Stimulated activated CD8-positive, alpha-beta memory T cell treated with anti-CD3 and anti-CD28 coated beads, Interleukin-12 subunit alpha, Interleukin-12 subunit beta, amount 100 ng/mL, for 1 hour (primary cell): ENCODE measurements around the gene EFNB2.

Experiments
- DNase-seq: peaks from one replicate; pipeline ENCODE4 v3.0.0-alpha.2; 2020; ENCODE audit warnings: low read depth

Gene EFNB2

DNA sequence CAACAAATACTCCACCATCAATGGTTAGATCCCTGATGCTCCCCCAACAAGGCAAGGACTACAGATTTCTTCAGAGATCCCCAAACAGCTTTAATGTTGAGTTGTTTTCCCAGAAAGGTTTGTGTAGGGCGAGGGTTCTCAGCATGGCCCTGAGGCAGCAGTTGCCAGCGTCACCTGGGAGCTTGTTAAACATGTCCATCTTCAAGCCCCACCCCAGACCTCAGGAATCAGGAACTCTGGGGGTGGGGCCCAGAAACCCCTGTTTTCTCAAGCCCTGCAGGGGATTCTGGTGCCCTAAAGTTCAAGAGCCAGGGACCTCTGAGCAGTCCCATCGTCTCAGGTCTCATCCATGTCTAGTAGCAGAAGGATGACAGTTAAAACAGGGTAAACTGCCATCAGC lies 9.6 kb downstream of the EFNB2 start:
- DNase-seq: no peak

DNA sequence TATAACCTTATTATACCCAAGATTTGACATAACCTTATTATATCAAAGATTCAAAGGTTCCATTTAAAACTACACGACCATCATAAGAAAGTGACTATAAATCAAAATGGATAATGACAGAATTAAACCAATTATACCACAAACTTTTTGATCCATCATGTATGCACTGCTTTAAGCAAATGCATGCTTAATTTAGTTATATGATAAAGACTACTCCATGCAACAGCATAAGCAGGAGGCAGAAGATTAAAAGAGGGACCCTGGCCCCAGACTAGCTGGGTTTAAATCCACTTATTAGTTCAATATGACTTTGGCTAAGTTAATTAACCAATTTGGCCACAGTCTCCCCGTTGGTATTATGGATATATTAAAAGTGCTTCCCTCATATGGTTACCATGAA lies 11.4 kb downstream of the EFNB2 start:
- DNase-seq: no peak

DNA sequence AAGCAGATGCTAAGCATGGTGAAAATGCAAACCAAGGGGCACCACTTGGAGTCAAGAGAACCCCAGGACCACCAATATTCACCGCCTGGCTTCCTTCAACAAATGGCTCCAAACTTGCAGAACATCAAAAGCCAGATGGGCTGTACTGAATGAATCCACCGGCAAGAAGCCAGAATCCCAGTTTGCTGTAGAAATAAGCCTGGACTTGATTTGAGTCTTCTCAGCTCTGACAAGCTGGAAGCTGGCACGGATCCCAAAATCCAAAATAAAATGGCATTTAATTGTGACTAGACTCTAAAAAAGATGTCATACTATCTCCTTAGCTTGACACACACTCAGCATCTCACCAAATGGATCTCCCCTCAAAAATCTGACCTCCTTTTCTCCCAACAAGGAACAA lies 11.9 kb downstream of the EFNB2 start:
- DNase-seq: no peak

DNA sequence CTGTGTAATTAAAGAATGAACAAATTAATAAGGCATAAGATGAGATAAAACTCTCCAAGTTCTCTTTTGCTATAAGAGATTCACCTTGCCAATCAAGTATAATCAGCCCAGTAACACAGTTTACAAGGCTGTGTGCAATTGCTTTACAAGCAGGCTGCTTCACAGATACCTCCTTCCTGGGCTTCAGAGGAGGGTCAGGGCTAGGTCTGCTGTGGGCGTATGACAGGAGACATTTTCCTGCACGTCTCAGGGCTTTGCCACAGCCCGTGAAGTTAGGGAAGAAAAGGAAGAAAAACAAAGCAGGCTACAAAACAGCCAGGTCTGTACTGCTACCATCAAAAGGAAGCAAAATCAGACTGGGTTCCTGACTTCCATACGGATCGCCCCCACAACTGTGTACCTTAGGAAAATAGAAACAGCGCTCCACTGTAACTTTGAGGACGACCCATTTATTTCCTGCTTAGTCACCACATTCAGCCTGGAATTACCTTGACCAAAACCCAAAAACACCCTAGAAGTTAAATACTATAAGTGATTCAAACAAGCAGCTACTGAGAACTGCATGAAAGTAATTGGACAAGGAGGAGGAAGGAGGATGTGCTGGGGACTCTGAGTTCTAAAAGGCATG lies 12.4 kb downstream of the EFNB2 start:
- no peak for DNase-seq

DNA sequence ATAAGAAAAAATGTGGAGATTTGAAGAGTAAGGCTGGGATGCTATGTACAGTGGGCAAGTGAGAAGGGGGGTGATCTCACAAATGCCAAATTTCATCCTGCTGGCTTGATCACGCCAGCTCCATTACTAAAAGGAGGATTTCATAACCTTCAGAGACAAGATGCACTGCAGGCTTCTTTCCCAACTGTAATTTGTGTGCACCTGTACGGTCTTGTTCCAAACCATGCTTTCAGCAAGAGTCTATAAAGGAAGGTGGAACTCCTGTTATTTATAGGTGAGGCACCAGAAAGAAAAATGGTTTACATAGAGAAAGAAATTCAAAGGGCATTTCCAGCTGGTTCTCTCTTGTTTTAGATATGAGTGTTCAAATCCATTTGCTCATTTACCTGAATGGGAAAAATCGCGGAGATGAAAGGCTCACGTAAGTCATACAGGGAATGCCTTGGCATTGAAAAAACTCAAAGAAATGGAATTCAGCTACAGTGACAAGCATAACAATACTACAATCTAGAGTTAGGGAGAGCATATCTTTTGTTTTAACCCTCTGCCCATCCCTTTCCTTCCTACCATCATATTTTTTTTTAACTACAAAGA lies 13.3 kb downstream of the EFNB2 start:
- DNase-seq: no peak

DNA sequence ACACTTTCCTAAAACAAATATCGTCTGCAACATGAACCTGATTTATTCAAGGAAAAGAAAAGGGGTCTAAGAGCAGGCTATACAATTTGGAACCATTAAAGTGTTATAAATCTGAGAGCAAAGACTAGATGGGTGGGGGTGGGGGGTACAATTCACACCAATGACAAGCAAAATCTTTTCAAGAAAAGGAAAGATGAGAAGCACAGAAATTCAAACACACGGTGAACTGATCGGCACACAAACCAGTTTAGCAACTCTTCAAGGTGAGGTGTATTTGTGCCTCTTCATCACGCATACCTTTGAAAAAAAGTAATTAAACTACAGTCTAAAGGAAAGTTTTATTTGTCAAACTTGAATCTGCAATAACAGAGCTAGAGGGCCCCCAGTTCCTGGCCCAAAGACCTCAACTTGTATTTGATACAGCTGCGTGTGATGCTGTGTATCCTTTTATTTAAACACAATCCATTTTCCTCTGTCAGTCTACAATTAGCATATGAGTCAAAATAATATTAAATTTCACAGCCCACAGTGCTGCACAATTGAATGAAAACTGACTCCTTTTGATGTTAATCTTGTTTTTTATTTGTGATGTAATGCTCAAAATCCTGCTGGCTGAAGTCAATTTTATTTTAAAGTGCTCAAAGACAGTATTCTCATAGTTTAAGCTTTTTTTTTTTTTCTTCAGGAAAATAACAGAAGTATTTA lies 14.2 kb downstream of the EFNB2 start:
- DNase-seq: no peak

DNA sequence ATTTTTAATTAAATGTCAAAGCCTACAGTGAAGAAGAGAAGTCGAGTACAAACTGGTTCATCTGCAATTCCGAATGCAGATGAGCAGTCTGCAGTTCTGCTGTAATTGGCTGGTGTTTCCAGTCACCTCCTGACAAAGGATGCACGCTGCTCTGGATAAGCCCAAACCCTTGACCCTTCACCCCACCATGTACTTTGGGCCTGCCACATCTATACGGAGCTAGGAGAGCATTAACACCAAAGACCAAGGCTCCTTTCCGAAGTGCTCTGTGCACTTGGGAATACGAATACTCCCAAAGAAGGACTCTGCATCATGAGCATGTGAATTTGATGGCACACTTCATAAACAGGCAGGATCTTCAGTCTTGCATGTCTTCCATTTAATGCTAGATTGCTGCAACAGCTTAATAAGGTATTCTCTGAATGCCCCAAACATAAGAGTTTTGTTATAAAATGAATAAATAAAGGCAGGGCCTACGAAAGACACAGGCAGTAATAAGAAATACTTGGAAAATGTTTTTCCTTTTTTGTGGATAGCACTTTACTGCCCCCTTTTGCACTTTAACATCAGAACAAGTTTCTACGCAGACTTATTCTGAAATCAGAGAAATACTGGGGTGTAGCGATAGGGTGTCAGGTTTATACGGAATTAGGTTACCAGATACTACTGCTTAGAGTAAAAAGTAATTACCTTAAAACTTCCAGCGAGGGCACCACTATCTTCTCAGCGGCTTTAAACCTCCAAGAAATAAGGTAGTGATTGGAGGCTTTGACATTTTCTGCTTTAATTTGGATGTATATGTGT lies 15.0 kb downstream of the EFNB2 start:
- DNase-seq: no peak

DNA sequence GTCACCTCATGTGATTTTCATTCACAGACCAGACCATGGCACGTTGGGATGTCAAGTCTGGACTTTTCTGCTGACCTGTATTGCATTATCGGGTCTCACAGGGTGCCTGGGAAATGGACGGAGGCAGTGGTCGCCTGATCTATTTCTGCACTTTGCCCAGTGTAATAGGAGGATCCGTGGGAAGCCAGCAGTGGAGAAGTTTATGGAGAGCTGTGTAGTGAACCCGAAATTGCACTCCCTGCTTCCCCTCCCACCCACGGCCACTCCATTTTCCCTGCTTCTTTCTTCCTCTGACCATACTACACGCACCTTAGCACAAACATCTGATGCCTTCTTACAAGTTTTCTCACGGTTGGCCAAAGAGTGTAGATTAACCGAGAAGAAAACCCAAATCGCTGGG lies 16.9 kb downstream of the EFNB2 start:
- DNase-seq: no peak

DNA sequence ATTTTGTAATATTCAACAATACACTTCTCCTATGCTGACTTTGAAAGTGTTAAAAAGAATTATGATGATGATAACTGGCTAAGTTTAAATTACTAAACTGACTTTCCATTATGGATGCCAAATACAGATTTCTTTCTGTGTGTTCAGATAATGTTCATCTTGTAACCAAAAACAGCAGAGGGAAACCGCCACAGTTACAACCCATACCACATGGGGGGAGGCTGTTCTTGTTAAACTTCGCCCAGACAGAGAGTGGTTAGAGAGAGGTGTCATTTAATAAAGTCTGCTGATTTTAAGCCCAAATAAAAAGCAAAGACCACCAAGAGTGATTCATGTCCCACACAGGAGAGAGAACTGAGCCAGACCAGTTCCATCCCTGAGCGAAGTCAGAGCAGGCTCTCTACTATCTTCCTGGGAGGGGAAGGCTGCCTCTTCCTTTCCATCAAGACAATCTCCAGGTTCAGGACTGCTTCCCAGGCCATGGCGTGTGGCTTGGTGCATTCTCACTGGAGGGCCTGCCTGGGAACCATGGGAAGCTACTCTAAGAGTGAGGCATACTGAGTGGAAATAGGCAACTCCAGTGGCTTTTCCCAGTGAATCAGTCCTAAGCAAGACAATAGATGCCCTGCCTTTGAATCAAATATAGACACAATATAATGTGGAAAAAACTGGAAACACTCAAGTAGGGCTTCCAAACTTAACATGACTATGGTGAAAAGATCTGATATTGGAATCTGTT lies 18.2 kb downstream of the EFNB2 start:
- DNase-seq: no peak

DNA sequence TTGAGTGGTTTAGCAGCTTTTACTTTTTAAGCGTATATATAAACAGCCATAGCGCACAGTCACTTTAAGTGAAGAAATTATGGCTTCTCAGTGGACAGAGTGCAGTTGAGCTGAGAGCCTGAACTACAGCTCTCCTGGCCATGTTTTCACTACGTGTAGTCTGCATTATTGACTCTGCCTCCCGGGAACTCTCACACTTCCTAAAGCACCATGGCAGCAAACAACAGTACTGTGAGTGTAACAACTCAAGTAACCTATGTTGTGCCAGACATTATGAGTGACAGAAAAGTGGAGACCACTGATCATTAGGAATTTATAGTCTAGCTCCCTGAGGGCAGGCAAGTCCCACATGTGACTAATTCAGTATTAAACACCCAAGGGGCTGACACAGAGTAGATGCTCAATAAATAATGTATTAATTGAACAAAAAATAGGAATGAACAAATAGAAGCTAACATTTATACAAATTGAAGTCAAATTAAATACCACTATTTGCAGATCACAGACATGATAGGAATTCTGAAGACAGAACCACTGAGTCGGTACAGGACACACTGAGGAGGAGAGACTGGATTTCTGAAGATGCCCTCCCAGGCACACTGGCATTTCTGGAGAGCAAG lies 19.7 kb downstream of the EFNB2 start:
- no peak for DNase-seq

DNA sequence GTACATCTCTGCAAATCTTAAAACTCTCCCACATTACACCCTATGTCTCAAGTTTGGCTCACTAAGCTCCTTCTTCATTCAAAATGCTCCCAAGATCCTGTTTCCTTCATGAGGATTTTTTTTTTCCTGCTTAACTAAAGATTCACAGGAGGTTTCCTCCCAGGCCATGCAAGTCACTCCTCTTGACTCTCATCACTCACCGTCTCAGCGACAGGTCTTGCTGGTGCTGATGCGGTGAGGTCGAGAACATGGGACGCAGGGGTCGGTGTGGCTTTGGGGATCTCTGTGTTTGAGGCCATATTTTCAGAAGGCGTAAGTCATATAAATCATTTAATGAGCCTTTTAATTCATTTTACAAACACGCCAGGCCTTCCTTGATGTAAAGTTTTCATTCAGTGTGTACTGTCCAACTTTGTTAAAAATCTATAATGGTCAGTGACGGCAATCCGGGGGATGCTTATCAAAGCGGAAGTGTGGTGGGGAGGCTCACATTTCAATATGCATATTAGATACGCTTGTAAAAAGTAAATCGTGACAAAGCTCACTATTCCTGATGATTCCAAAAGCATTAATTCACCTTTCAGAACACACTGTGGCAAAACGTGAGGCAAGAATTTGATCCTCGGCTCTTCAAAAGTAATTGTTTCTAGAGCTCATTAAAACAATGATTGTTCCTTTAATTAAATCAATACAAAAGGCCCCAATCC lies 20.4 kb downstream of the EFNB2 start:
- DNase-seq: no peak

DNA sequence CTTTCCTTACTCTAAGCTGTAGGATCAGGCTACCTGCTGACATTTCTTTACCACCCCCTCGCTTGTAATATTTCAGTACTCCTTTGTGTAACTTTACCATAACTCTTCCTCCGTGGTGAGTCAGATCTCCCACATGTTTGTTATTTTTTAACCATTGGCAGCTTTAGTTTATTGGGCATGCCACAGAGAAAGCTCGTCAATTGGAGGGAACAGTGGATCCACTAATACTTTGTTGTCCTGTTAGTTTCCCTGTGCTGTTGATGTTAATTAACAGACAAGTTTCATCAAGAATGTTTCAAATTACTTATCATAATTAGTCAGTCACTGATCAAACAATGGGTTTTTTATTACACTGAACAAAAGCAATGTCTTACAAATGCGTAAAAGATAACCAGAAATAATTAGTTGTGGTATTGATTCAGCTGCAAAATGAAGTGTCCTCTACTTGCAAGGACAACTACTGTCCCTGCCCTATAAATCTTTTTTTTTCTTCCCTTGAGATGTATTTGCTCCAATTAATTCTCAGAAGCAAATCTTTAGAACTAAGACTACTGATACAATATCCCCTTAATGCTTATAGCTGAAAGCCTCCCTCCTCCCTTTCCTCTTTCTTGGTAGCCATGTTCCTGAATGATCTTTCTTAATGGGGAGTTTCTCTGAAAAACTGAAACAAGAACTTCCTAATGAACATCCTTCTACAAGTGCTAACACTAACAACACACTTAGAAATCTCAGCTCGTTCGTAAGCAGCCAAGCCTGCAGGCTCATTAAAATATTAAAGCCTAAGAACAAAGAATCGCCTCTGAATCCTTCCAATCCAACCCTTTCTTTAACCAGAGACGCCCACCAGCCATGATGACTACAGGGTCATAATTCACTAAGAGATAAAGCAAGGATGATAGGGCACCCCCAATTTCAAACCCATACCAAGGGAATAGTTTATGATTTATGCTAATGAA lies 22.2 kb downstream of the EFNB2 start:
- DNase-seq: no peak

DNA sequence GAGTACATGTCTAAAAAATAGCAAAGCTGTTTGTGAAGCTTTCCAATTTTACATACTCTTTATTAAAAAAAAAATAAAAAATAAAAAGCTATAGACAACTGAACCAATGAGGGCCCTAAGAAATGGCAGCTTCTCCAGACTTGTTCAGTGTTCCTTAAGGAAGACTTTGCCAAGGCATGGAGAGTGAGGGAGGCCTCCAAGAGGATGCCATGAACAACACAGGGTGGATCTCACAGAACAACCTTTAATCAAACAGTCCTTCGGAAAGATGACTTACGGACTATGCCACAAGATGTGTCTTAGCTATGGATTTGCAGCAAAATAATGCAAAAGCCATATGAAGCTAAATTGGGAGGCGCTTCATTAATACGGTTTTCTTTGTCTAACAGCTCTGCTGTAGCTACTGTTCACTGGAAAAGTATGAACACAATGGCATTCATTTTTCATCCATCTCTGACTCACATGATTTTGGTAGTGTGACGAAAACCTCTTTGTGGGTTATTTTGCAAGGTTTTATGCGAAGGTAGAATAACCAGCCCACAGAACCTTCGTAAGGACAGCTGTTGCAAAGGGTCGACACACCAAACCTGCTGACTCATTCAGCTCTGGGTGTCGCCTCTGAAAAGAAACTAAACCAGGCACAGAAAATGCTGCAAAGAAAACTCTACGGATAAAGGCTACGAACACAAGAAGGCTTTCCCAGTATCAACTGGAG lies 27.7 kb downstream of the EFNB2 start:
- no peak for DNase-seq

DNA sequence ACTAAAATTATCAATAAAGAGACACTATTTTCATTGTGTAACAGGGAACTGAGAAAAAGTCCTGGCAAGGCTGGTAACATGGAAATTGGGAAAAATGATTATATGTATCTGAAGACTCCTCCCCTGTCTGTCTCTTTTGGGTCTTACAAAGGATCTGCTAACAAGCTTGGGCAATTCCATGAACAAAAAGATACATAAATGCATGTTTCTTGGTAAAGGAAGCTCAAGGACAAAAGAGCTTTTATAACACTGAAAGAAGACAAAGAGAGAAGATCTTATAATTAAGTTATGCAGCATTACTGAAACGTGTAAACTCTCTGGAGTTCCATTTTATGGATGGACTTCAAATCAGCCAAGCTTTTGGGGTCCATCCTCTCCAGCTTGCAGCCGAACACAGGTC lies 29.2 kb downstream of the EFNB2 start:
- DNase-seq: no peak

DNA sequence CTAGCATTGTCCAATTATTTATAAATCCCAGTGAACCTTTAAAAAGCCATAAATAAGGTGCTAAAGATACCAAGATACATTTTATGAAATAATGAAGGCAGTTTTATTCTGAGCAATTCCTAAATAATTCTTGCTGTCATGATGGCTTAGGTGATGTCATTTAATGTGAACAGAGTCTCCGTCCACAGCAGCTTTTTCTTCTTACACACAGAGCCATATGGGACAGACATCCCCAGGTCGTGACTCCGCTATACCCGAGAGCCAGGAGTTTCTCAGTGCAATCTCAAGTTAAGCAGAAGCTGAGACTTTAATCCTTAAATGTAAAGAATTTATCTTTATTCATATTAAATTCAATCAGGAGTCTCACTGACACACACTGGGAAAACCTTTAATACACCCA lies 29.7 kb downstream of the EFNB2 start:
- no peak for DNase-seq

DNA sequence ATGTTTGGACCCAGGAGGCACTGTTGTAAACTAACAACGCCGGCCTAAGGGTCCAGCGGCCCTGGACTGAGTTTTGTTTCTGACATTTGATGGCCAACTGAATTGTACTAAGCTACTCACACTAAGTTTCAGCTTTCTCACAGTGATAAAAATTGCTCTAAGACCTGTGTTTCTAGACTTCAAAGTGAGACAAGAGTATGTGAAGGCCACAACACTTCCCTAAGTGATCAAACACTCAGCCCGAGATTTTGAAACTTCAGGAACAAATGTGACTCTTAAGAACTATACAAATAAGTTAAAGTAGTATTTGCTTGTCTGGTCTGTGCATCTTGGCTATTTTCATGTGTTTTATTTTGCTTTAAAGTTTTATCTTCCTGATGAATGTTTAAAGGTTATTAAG lies 30.2 kb downstream of the EFNB2 start:
- no peak for DNase-seq

DNA sequence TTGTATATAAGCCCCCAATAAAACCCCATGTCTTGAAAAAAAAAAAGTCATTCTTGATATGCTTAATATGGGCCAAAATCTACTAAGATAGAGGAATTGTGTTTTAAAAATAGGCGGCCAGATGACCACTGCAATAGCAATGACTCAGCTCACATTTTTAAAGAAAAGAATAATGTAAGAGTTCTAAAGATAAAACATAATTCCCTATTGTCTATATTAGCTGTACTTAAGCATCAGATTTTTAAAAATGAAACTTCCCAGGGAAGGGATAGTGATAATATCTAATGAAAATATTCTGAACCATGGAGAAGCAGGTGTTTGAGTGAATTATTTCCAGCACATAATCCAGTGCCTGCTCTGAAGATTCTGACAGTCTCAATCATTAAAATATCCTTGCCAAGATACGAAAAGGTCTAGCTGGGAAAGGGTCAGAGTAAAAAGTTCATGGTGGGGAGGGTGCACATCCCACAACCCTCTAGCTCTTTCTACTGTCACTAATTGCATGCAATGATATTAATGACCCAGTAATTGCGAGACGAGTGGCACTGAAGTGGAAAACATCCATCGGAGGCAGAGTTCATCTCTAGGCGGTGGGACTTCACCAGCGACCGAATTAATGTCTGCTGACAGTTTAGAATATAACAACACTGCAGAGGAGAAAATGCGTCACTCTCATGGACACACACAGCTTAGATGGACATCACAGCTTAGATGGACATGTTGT lies 31.6 kb downstream of the EFNB2 start:
- no peak for DNase-seq

DNA sequence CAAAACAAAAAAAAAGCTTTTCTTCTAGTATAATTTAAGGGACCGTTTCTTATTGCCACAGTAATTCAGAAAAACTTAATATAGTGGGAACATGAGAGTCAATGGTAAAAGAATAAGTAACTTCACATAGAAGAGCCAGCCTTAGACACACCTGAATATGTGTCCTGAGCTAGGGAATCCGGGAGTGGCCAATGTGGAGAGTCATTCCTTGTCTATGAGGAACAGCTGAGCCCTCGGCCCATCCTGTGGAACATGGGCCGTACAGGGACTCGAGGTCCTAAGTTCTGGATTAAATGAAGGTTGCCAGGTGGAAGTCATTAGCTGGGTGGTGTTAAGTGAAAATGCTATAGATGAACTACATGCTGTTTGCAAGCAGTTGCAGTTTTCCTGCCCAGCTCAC lies 32.2 kb downstream of the EFNB2 start:
- DNase-seq: no peak

DNA sequence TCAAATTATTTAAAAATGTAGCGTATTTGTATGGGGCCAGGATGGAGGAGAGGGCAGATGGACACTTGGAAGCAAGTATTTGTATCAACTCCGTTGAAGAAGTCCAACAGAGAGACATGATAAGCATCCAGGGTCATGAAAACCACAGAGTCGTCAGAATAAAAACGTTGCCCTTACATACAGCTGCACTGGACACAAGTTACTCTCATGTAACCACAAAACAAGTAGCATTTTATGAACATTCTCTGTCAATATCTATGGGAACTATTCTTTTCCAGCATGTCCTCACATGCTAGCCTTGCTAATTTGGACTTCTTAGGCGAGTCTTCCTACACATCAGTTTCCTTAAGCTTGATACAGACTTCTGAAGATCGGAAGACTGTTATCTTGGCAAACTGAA lies 35.0 kb downstream of the EFNB2 start:
- no peak for DNase-seq
